HG02588 (cell line): ENCODE measurements around the gene MARVELD2.

ENCODE experiments used
- ATAC-seq: cut with Tn5 transposase; IDR thresholded peaks from one replicate; pipeline ENCODE4 v1.9.1; 2021; ENCODE audit warnings: mild to moderate bottlenecking, moderate library complexity; ENCODE audit not compliant: unreplicated experiment

Gene MARVELD2

GRCh38 chr5:69491838-69492390 is 77.0 kb downstream of the MARVELD2 start:
- no peak for ATAC-seq

GRCh38 chr5:69492391-69492922 is 77.5 kb downstream of the MARVELD2 start, which contains the start of gene OCLN:
TSS of gene OCLN (plus strand) at chr5:69492790. CDS start at chr5:69504245, 11,455 bp downstream.
- peak; percentile 55 for ATAC-seq

GRCh38 chr5:69492923-69493395 is 78.0 kb downstream of the MARVELD2 start:
- peak; percentile 29 for ATAC-seq

GRCh38 chr5:69493396-69494133 is 78.6 kb downstream of the MARVELD2 start:
- ATAC-seq: no peak
